ENCODE results near the gene EPB41L4A. TPM values are rescaled to one million over a fixed set of nuclear protein-coding genes. Genes with fewer than 3 reads are reported as not detected.

EPB41L4A gene
- total RNA-seq, 1 donor from 2014 or later: 21.4 TPM

- Histone ChIP-seq H3K9ac (ENCODE audit: low read depth in 1 of 3, low read length in 3 of 3) (no peak overlapping the region), H3K27ac (ENCODE audit: low read depth, low read length) (no peak overlapping the region), H3K27me3 (ENCODE audit: control insufficient read depth in 3 of 3, insufficient read depth in 3 of 3, low read length in 3 of 3) (no peaks in the 10 kb centered on the region), H3K4me3 (ENCODE audit: low read length in 3 of 3) (no peak overlapping the region), H3K36me3 (ENCODE audit: control insufficient read depth in 3 of 3, insufficient read depth in 3 of 3, low read length in 3 of 3) (no peaks in the 10 kb centered on the region), H3K9me3 (ENCODE audit: control insufficient read depth in 3 of 3, low read length in 3 of 3) (peaks cover 0 to 4% (median 3%) of the 10 kb centered on the region in 3 donors), H3K4me1 (ENCODE audit: control insufficient read depth in 3 of 3, insufficient read depth in 3 of 3, low read length in 3 of 3) (no peaks in the 10 kb centered on the region)
Measured at GRCh38 chr5:112117551-112117950, 301.5 kb downstream of the EPB41L4A start.

GRCh38 chr5:112116371-112116770, 302.7 kb downstream of the EPB41L4A start:
- H3K9ac ChIP-seq (ENCODE audit: low read depth in 1 of 3, low read length in 3 of 3): no peak overlapping the region
- peaks cover 0 to 4% (median 3%) of the 10 kb centered on the region in 3 donors for H3K9me3 ChIP-seq (ENCODE audit: control insufficient read depth in 3 of 3, low read length in 3 of 3)
- H3K4me3 ChIP-seq (ENCODE audit: low read length in 3 of 3): no peak overlapping the region
- H3K36me3 ChIP-seq (ENCODE audit: control insufficient read depth in 3 of 3, insufficient read depth in 3 of 3, low read length in 3 of 3): no peaks in the 10 kb centered on the region
- no peak overlapping the region for H3K27ac ChIP-seq (ENCODE audit: low read depth, low read length)
- H3K27me3 ChIP-seq (ENCODE audit: control insufficient read depth in 3 of 3, insufficient read depth in 3 of 3, low read length in 3 of 3): no peaks in the 10 kb centered on the region
- no peaks in the 10 kb centered on the region for H3K4me1 ChIP-seq (ENCODE audit: control insufficient read depth in 3 of 3, insufficient read depth in 3 of 3, low read length in 3 of 3)

GRCh38 chr5:112113565-112113964, 305.5 kb downstream of the EPB41L4A start:
- Histone ChIP-seq H3K36me3 (ENCODE audit: control insufficient read depth in 3 of 3, insufficient read depth in 3 of 3, low read length in 3 of 3) (no peaks in the 10 kb centered on the region), H3K4me1 (ENCODE audit: control insufficient read depth in 3 of 3, insufficient read depth in 3 of 3, low read length in 3 of 3) (no peaks in the 10 kb centered on the region), H3K27me3 (ENCODE audit: control insufficient read depth in 3 of 3, insufficient read depth in 3 of 3, low read length in 3 of 3) (no peaks in the 10 kb centered on the region), H3K9me3 (ENCODE audit: control insufficient read depth in 3 of 3, low read length in 3 of 3) (no peaks in the 10 kb centered on the region), H3K27ac (ENCODE audit: low read depth, low read length) (no peak overlapping the region), H3K9ac (ENCODE audit: low read depth in 1 of 3, low read length in 3 of 3) (no peak overlapping the region), H3K4me3 (ENCODE audit: low read length in 3 of 3) (no peak overlapping the region)

Small RNA genes within 50 kb of the gene (small RNA-seq; reads per million reads assigned to genes)
- gene AC010265.1 (not detected), gene HMGB3P16 (not detected), gene SNORA13 (3.3 reads per million, percentile 88 among the genes with 10 or more reads in this experiment)
